GM18909 (cell line): Measurements from ENCODE around the gene NRG3.

ENCODE experiments used
- ATAC-seq: cut with Tn5 transposase; IDR thresholded peaks from one replicate; pipeline ENCODE4 v1.9.1; 2021; ENCODE audit warnings: mild to moderate bottlenecking; ENCODE audit not compliant: unreplicated experiment, poor library complexity

Gene NRG3

GRCh38 chr10:82440775-82441174 lies 565.8 kb downstream of the NRG3 start:
- ATAC-seq: no peak

- no peak for ATAC-seq
Measured at GRCh38 chr10:82452046-82452445, 577.1 kb downstream of the NRG3 start.

- no peak for ATAC-seq
Measured at GRCh38 chr10:82452676-82453075, 577.7 kb downstream of the NRG3 start.

GRCh38 chr10:82453678-82454293 lies 578.8 kb downstream of the NRG3 start:
- ATAC-seq: no peak

- ATAC-seq: no peak
Measured at GRCh38 chr10:82462910-82463551, 588.0 kb downstream of the NRG3 start.

GRCh38 chr10:82463614-82464013 lies 588.6 kb downstream of the NRG3 start:
- ATAC-seq: no peak

GRCh38 chr10:82464191-82464818 lies 589.3 kb downstream of the NRG3 start:
- ATAC-seq: no peak

GRCh38 chr10:82464966-82465365 lies 590.0 kb downstream of the NRG3 start:
- ATAC-seq: no peak

GRCh38 chr10:82468453-82468852 lies 593.5 kb downstream of the NRG3 start:
- ATAC-seq: no peak

- ATAC-seq: no peak
Measured at GRCh38 chr10:82472406-82473335, 597.7 kb downstream of the NRG3 start.

- no peak for ATAC-seq
Measured at GRCh38 chr10:82477776-82478175, 602.8 kb downstream of the NRG3 start.

GRCh38 chr10:82492647-82493046 lies 617.7 kb downstream of the NRG3 start:
- ATAC-seq: no peak

- ATAC-seq: no peak
Measured at GRCh38 chr10:82496114-82496513, 621.1 kb downstream of the NRG3 start.

GRCh38 chr10:82497439-82497838 lies 622.4 kb downstream of the NRG3 start:
- no peak for ATAC-seq

- no peak for ATAC-seq
Measured at GRCh38 chr10:82498976-82499375, 624.0 kb downstream of the NRG3 start.

- ATAC-seq: no peak
Measured at GRCh38 chr10:82505009-82505408, 630.0 kb downstream of the NRG3 start.

GRCh38 chr10:82506680-82507376 lies 631.8 kb downstream of the NRG3 start:
- no peak for ATAC-seq

GRCh38 chr10:82515256-82515655 lies 640.3 kb downstream of the NRG3 start:
- no peak for ATAC-seq

- ATAC-seq: no peak
Measured at GRCh38 chr10:82529062-82529461, 654.1 kb downstream of the NRG3 start.

GRCh38 chr10:82535457-82535856 lies 660.5 kb downstream of the NRG3 start:
- no peak for ATAC-seq
